ENCODE results near the gene TEKT4. TPM values are rescaled to one million over a fixed set of nuclear protein-coding genes. Genes with fewer than 3 reads are reported as not detected.
"Not testable (repeated sequence)": the region's sequence is repeated elsewhere in the genome, so short reads cannot be mapped to it uniquely, and the experiment has no call there.

Gene TEKT4, protein sequence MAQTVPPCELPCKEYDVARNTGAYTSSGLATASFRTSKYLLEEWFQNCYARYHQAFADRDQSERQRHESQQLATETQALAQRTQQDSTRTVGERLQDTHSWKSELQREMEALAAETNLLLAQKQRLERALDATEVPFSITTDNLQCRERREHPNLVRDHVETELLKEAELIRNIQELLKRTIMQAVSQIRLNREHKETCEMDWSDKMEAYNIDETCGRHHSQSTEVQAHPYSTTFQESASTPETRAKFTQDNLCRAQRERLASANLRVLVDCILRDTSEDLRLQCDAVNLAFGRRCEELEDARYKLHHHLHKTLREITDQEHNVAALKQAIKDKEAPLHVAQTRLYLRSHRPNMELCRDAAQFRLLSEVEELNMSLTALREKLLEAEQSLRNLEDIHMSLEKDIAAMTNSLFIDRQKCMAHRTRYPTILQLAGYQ
- not detected for total RNA-seq
- polyA plus RNA-seq: not detected

DNA sequence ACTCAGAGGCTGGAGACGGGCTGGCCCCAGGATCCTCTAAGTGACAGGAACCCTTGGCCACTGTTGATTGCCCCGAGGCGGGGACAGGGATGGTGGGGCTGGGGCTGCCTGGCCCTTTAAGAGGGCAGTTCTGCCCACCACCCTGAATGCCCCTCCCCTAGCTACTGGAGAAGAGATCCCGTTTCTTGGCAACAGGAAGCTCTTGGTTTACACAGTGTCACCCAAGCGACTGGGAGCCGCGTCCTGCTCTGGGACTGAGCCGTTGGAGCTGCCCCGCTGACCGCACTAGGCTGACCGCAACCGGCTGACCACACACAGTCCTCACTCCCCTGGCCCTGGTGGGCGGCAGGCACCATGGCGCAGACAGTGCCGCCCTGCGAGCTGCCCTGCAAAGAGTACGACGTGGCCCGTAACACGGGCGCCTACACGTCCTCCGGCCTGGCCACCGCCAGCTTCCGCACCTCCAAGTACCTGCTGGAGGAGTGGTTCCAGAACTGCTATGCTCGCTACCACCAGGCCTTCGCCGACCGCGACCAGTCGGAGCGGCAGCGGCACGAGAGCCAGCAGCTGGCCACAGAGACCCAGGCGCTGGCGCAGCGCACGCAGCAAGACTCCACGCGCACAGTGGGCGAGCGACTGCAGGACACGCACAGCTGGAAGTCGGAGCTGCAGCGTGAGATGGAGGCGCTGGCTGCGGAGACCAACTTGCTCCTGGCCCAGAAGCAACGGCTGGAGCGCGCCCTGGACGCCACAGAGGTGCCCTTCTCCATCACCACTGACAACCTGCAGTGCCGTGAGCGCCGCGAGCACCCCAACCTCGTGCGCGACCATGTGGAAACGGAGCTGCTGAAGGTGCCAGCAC, at the start of gene TEKT4:
Gene TEKT4, plus strand, starts transcription at position 205 of the 862 bp plus-strand sequence. Its CDS starts 150 bp downstream, at position 355.
- Mint-ChIP-seq H3K4me1 (peaks cover 0 to 3% (median 3%) of the 10 kb centered on the region in 3 donors), H3K9me3 (peaks cover 0 to 2% (median 0%) of the 10 kb centered on the region in 5 donors), H3K27ac (no peak within 1 kb of the TSS), H3K4me3 (peak within 1 kb of the TSS in 1 of 7 donors; percentile 9), H3K36me3 (no peaks in the 10 kb centered on the region), H3K27me3 (peaks cover 10 to 11% of the 10 kb centered on the region in 2 donors)
- ChIA-PET CTCF (no interaction called here), POLR2A (no interaction called here)
- no peak for DNase-seq
- Histone ChIP-seq H3K27me3 (ENCODE audit: insufficient read depth, low read length, poor library complexity, severe bottlenecking) (no peaks in the 10 kb centered on the region), H3K36me3 (ENCODE audit: insufficient read depth, low read length) (no peaks in the 10 kb centered on the region), H3K4me3 (ENCODE audit: low read length) (no peak within 1 kb of the TSS), H3K9me3 (ENCODE audit: low read length) (no peaks in the 10 kb centered on the region), H3K4me1 (ENCODE audit: insufficient read depth, low read length) (no peaks in the 10 kb centered on the region), H3K27ac (ENCODE audit: low read depth, low read length) (no peak within 1 kb of the TSS)

DNA sequence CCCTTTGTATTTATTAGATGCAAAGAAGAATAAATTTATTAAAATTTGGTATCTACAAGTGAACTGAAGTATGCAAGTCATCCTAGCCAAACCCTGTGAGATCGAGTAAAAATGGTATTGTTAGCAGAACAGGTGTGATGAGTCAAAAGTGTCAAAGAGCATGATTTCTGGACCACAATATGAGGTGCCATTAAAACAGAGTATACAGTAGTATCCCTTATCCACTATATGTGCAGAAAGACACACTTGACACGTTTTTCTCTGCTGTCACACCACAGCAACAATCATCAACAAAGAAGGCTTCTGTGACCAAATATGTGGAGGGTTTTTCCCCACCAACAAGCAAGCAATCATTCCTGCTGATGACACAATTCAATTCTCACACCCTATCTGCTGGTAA, 32.0 kb upstream of the TEKT4 start:
- H3K27ac ChIP-seq (ENCODE audit: low read depth, low read length); H3K36me3 ChIP-seq (ENCODE audit: insufficient read depth, low read length); H3K4me3 ChIP-seq (ENCODE audit: low read length); DNase-seq; H3K27ac Mint-ChIP-seq; H3K27me3 ChIP-seq (ENCODE audit: insufficient read depth, low read length, poor library complexity, severe bottlenecking); H3K9me3 ChIP-seq (ENCODE audit: low read length); H3K4me1 ChIP-seq (ENCODE audit: insufficient read depth, low read length); POLR2A ChIA-PET; H3K27me3 Mint-ChIP-seq; H3K9me3 Mint-ChIP-seq; H3K36me3 Mint-ChIP-seq; H3K4me3 Mint-ChIP-seq; CTCF ChIA-PET; H3K4me1 Mint-ChIP-seq: not testable (repeated sequence)

DNA sequence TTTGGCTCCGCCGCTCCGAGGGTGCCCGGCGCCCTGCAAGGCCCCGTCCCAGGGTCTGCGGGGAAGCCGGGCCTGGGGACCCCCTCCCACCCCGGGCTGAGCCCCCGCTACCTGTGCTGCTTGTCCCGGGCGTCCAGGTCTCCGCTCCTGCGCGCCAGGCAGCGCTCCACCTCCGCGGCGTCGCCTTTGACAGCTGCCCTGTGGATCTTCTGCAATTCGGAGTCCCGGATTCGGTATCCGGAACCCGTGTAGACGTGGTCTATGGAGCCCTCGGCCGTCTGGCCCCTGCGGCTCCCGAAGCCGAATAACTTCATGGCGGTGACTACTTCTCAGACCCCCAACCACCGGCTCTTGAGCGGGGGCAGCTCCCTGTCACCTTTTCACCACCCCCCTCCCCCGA, 14.4 kb upstream of the TEKT4 start:
- H3K9me3 Mint-ChIP-seq; H3K27ac ChIP-seq (ENCODE audit: low read depth, low read length); H3K27ac Mint-ChIP-seq; H3K9me3 ChIP-seq (ENCODE audit: low read length); H3K4me1 Mint-ChIP-seq; H3K36me3 ChIP-seq (ENCODE audit: insufficient read depth, low read length); H3K4me3 ChIP-seq (ENCODE audit: low read length); CTCF ChIA-PET; DNase-seq; H3K36me3 Mint-ChIP-seq; POLR2A ChIA-PET; H3K27me3 ChIP-seq (ENCODE audit: insufficient read depth, low read length, poor library complexity, severe bottlenecking); H3K4me3 Mint-ChIP-seq; H3K4me1 ChIP-seq (ENCODE audit: insufficient read depth, low read length): not testable (repeated sequence)
- peaks cover 14 to 16% of the 10 kb centered on the region in 2 donors for H3K27me3 Mint-ChIP-seq

DNA sequence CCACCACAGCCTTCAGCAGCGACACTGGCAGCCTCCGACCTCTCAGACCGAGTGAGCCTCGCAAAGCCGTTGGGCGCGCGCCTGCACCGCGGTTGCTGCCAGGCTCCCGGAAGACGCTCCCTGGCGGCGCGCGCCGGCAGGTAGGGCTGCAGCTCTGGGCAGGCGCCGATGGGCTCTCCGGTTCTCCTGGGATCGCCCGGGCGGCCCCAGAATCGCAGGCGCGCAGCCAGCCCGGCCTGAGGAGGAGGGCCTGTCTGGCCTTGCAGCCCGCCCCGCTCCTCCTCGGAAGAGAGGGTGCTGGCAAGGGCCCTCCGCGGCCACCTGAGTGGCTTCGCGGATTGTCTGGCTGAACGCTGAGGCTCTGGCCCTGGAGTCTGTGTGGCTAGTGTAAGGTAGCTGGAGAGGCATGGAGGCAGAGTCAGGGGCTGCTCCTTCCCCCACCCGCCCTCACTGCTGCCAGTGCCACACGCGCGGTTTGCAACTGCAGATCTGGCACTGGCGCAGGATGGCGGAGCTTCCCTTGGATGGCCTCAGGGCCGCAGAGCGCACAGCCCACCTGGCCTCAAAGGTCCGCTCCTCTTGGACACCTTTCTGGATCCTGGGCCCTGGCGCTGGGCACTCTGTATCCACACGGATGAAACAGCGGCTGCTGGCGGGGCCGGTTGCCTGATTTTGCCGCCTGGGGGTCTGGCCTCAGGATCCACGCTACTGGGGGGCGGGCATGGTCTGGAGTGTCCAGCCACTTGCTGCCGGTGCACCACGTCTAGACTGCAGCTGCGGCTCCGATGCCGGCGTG, 13.7 kb upstream of the TEKT4 start:
- H3K9me3 ChIP-seq (ENCODE audit: low read length); H3K27me3 ChIP-seq (ENCODE audit: insufficient read depth, low read length, poor library complexity, severe bottlenecking); H3K9me3 Mint-ChIP-seq; DNase-seq; H3K27ac Mint-ChIP-seq; H3K4me3 Mint-ChIP-seq; H3K4me3 ChIP-seq (ENCODE audit: low read length); H3K27ac ChIP-seq (ENCODE audit: low read depth, low read length); H3K36me3 Mint-ChIP-seq; POLR2A ChIA-PET; H3K36me3 ChIP-seq (ENCODE audit: insufficient read depth, low read length); H3K4me1 Mint-ChIP-seq; H3K4me1 ChIP-seq (ENCODE audit: insufficient read depth, low read length); CTCF ChIA-PET: not testable (repeated sequence)
- peaks cover 17 to 23% of the 10 kb centered on the region in 2 donors for H3K27me3 Mint-ChIP-seq

DNA sequence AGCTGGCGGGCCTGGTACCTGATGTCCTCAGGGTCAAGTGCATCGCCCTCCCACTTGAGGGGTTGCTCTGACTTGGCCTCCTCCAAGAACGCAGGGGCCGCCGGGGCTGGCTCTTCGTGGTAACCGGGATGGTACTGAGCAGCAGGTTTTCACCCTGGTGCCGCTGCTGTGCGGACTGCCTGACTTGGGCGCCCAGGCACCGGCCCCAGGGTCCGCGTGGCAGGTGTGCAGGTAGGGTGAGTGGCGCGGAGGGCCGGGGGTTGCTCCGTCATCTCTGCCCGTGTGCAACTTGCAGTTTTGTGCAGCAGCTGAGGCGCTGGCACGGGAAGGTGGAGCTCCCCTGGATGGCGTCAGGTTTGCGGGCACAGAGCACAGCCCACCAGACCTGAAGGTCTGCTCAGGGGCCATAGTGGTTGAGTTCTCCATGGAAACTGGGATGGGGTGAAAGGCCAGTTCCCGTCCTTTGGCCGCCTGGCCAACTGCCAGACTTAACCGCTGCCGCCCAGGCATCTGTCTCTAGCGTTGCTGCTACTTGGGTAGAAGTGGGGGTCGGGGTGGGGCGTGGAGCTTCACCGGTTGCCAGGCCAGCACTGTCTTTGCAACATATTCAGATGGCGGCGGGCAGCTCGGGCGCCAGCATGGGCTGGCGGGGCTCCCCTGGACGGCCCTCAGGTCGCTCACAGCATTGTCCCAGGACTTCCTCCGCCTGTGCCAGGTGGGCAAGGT, 12.9 kb upstream of the TEKT4 start:
- H3K9me3 ChIP-seq (ENCODE audit: low read length); H3K4me3 Mint-ChIP-seq; H3K36me3 Mint-ChIP-seq; H3K36me3 ChIP-seq (ENCODE audit: insufficient read depth, low read length); DNase-seq; H3K4me3 ChIP-seq (ENCODE audit: low read length); H3K27me3 ChIP-seq (ENCODE audit: insufficient read depth, low read length, poor library complexity, severe bottlenecking); CTCF ChIA-PET; H3K4me1 ChIP-seq (ENCODE audit: insufficient read depth, low read length); H3K9me3 Mint-ChIP-seq; H3K4me1 Mint-ChIP-seq; H3K27ac Mint-ChIP-seq; H3K27ac ChIP-seq (ENCODE audit: low read depth, low read length); POLR2A ChIA-PET: not testable (repeated sequence)
- H3K27me3 Mint-ChIP-seq: peaks cover 17 to 27% of the 10 kb centered on the region in 2 donors

DNA sequence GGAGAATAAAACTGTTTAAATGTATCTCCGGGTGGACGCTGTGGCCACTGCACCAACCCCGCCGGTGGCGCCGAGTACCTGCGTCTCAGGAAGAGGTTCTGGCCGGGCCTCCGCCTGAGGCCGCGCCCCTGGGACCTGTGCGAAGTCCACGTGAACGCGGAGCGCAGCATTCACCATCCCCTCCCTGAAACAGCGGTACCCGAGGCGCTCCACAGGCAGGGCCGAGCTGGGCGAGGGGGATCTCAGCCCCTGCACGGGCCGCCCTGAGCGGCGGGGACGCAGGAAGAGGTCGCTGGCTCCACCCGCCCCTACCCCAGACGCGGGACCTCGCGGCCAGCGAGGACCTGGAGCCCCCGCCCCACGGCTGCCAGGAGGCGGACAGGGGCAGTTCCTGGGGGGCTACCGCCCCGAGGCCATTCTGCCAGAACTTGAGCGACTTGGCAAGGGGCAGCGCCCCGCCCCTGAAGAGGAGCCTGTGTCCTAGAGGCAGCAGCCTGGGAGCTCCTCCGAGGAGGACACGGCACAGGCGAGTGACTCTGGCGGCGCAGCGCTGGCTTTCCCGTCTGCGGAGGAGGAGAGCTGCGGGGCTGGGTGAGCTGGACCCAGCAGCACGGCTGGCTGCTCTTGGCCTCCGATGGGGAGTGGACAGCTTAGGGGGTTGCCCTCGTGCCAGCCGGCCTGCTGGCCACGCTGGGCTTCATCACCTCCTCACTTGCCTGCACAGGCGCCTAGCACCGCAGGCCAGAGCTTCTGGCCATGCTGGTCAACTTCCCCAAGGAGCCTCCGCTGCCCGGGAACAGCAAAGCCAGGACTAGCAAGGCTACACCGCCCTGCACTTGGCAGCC, 9.7 kb upstream of the TEKT4 start:
- CTCF ChIA-PET: no interaction called here
- DNase-seq: peak in 1 of 5 donors; percentile 38
- Mint-ChIP-seq H3K27ac (no peak overlapping the region), H3K36me3 (no peaks in the 10 kb centered on the region), H3K27me3 (peaks cover 18 to 34% of the 10 kb centered on the region in 2 donors), H3K4me1 (no peaks in the 10 kb centered on the region), H3K9me3 (peaks cover 0 to 6% (median 3%) of the 10 kb centered on the region in 5 donors), H3K4me3 (no peak overlapping the region)
- Histone ChIP-seq H3K9me3 (ENCODE audit: low read length) (no peaks in the 10 kb centered on the region), H3K4me3 (ENCODE audit: low read length) (no peak overlapping the region), H3K4me1 (ENCODE audit: insufficient read depth, low read length) (no peaks in the 10 kb centered on the region), H3K27ac (ENCODE audit: low read depth, low read length) (no peak overlapping the region), H3K36me3 (ENCODE audit: insufficient read depth, low read length) (no peaks in the 10 kb centered on the region), H3K27me3 (ENCODE audit: insufficient read depth, low read length, poor library complexity, severe bottlenecking) (no peaks in the 10 kb centered on the region)
- POLR2A ChIA-PET: no interaction called here

DNA sequence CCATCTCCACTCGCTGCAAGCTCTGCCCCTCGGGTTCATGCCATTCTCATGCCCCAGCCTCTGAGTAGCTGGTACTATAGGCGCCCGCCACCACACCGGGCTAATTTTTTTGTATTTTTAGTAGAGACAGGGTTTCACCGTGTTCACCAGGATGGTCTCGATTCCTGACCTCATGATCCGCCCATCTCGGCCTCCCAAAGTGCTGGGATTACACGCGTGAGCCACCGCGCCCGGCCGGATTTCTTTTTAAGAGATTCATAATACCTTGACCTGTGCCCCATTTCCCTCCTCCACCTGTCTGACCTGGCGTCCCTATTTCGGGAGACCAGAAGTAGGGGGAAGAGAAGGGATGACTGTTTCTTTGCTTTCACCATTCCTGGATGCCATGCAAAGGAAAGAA, 8.3 kb upstream of the TEKT4 start:
- H3K9me3 Mint-ChIP-seq; POLR2A ChIA-PET; CTCF ChIA-PET; H3K4me1 ChIP-seq (ENCODE audit: insufficient read depth, low read length); H3K27ac ChIP-seq (ENCODE audit: low read depth, low read length); H3K27ac Mint-ChIP-seq; H3K4me3 Mint-ChIP-seq; H3K9me3 ChIP-seq (ENCODE audit: low read length); H3K4me1 Mint-ChIP-seq; H3K36me3 ChIP-seq (ENCODE audit: insufficient read depth, low read length); H3K4me3 ChIP-seq (ENCODE audit: low read length); H3K27me3 ChIP-seq (ENCODE audit: insufficient read depth, low read length, poor library complexity, severe bottlenecking); DNase-seq; H3K36me3 Mint-ChIP-seq: not testable (repeated sequence)
- H3K27me3 Mint-ChIP-seq: peaks cover 20 to 37% of the 10 kb centered on the region in 2 donors
